GM18907 (cell line): Measurements from ENCODE around the gene NSUN3.
"Not testable (repeated sequence)": the region's sequence is repeated elsewhere in the genome, so short reads cannot be mapped to it uniquely, and the experiment has no call there.

Experiments
- ATAC-seq: cut with Tn5 transposase; IDR thresholded peaks from one replicate; pipeline ENCODE4 v1.9.1; 2021; ENCODE audit warnings: mild to moderate bottlenecking, moderate library complexity; ENCODE audit not compliant: unreplicated experiment

NSUN3 gene

DNA sequence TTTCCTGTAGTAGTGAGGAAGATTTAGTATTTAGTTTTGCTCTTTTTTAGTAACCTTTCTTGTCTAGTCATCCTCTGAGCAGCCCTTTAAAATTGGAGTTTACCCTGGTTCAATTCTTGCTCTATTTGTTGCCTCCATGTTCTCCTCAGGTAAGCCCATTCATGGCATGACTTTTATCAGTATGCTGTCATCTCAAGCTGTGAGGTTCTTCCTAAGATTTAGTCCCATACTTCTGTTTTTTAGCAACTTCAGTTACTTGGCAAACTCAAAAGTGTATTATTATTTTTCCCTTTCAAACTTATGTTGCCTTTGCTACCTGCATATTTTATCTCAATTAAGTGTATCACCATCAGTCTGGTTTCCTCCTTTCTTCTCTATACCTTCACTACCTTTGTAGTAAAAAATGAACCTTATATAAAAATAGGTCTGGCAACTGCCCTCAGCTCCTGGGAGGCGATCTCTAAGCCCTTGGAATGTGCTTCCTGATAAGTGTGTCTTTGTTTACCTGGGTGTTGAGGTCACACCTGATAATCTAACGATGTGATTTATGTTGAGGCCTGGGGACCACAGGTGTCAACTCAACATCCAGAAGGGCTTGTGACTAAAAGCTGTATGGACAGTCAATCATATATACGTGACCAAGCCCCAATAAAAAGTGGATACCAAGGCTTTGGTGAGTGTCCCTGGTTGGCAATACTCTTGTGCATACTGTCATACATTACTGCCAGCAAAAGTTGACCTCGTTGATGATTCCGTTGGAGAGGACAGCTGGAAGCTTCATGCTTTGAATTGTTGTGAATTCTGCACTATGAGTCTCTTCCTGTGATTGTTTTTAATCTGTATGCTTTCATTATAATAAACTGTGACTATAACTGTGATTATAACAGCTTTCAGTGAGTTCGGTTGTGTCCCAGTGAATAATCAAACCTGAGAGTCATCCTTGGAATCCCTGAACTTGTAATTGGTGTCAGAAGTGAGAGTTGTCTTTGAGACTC is 3.9 kb downstream of the NSUN3 start:
- ATAC-seq = no peak

DNA sequence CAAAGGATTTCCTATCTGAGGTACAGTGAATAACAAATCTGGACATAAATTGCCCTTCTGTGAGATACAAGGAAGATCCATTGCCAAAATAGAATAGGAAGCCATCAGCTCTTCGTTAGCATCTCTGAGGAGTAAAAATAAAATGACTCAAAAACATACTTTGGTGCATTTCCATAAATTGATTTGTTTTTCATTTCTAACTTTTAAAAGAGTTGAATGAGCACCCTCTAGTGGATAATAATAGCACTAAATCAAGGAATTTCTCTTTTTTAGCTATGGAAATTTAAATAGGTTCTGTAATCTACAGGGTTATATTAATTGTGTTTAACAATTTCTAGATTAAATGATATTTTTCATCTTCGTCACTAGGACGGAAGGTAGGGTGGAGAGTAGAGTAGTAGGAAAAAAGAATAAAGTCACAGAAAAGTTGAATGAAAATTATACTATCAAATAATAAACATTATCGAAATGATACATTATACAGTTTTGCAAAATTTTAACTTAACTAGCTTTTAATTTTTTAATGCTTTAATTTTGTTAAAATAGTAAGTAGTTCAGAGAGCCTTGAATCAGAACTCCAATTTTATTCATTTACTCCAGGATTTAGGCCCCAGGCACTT is 6.4 kb downstream of the NSUN3 start:
- no peak for ATAC-seq

GRCh38 chr3:94070341-94070911 is 7.6 kb downstream of the NSUN3 start:
- peak; percentile 67 for ATAC-seq

DNA sequence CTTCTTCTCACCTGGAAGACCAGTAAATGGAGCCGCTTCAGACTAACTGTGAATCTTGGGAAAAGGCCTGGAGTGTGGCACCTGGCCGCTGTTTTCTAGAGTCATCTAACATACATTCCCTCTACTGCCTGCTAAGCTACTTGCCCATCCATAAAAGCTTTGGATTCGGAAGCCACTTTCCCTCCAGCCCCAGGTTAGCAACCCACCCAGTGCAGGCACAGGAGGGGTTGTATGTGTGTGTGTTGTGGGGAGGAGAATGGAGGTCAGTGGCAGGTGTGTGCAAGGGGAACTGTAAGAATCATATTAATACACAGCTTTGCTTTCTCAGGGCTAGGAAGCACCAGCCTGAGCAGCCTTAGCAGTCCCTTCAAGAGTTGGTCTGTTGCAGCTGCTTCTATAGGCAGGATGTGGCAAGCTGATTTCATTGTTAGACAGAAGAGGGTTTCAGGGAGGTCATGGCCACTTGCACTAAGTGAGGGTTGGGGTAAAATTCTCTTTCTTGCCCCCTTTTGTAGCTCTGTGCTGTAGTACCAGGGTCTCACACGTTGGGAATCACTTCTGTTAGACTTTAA is 8.9 kb downstream of the NSUN3 start:
- peak; percentile 94 for ATAC-seq

GRCh38 chr3:94076055-94076454 is 13.2 kb downstream of the NSUN3 start:
- no peak for ATAC-seq

- not testable (repeated sequence) for ATAC-seq
These were observed 17.7 kb downstream of the NSUN3 start for GRCh38 chr3:94080552-94080951.

GRCh38 chr3:94081884-94082283 is 19.0 kb downstream of the NSUN3 start:
- no peak for ATAC-seq

GRCh38 chr3:94082391-94082937 is 19.6 kb downstream of the NSUN3 start:
- ATAC-seq = no peak

- peak; percentile 92 for ATAC-seq
These were observed 20.4 kb downstream of the NSUN3 start for GRCh38 chr3:94083261-94083660.

GRCh38 chr3:94089126-94089525 is 26.3 kb downstream of the NSUN3 start:
- no peak for ATAC-seq

- ATAC-seq = no peak
These were observed 29.2 kb downstream of the NSUN3 start for GRCh38 chr3:94092086-94092485.

- ATAC-seq = no peak
These were observed 30.3 kb downstream of the NSUN3 start for GRCh38 chr3:94093151-94093550.

DNA sequence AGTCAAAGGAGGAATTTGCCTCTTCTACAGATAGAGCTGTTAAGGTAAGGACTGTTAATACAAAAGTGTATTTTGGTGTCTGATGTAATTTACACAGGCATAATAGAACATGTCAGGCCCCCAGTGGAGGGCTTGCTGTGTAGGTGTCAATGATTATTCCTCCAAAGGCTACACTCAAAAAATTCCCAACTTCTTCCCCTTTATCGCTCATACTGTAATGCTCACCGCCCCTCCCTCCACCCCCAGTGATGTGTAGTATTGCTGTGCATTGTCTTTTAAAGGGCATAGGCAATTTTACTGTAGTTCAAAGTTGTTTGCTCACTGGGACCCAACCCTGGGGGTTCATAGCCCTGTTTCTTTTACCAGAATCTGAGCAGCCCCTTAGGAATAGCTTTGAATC is 32.2 kb downstream of the NSUN3 start:
- no peak for ATAC-seq

DNA sequence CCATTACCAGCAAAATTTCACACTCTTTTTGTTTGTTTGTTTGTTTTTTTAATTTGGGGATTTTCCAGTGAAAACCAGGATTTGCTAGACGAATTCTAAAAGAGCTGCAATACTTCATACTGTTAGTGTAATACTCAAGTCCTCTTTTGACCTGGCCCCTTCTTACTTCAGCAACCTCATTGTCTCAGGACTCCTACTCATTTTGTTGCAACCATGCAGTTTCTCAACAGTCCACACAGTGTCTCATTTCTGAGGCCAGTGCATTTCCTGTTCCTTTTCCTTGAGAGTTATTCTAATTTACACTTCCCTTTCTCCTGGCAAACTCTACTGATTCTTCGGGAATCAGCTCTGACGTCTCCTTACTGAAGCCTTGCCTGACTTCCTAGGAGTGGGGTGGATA is 35.6 kb downstream of the NSUN3 start:
- no peak for ATAC-seq

DNA sequence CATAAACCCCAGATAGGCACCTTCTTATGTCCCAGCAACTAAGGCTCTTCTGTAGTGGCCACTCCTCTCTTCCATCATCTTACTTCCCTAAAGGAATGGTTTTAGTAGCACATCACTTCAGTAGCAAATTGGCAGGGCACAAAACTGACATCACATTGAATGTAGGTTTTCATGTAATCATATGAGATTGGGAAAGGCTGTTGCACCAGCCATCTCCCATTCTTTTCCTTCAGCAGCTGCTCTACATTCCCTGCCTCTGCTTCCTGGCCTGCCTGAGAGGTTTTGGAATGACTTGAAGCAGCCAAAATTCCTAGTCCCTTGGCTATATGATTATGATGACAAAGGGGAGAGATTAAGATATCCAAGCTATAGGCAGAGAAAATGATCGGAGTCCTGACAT is 36.5 kb downstream of the NSUN3 start:
- ATAC-seq = no peak

GRCh38 chr3:94101860-94102259 is 39.0 kb downstream of the NSUN3 start:
- ATAC-seq = no peak

GRCh38 chr3:94106268-94106667 is 43.4 kb downstream of the NSUN3 start:
- ATAC-seq = no peak

- ATAC-seq = not testable (repeated sequence)
These were observed 47.4 kb downstream of the NSUN3 start for GRCh38 chr3:94110232-94110631.

DNA sequence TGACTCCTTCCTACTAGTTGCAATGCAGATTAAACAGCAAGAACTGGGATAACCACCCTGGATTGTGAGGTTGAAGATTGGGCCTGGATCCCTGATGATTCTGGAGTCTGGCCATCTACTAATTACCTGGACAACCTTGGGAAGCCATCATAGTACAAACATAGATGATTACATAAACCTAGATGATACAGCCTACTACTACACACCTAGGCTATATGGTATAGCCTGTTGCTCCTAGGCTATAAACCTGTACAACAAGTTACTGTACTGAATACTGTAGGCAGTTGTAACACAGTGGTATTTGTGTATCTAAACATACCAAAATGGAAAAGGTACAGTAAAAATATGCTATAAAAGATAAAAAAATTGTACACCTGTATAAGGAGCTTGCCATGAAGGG is 48.0 kb downstream of the NSUN3 start:
- no peak for ATAC-seq

GRCh38 chr3:94114666-94115065 is 51.8 kb downstream of the NSUN3 start:
- ATAC-seq = no peak

DNA sequence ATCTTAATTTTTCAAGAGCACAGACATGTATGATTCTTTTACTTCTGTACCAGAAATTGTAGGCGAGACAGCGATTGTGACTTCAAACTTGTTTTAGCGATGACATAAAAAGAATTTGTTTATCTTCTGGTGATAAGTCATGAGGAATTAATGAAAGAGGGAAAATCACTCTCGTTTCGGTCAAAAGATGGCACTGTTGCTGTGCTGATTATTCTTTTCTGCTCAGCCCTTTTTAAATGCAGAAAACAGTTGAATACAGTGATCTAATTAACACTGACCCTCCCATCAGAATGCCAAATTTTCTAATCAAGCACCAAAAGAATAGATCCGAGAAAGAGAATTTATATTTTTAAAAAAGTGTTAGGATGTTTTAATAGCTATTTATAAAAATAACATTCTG is 52.6 kb downstream of the NSUN3 start:
- ATAC-seq = no peak
